K562 (cell line): ENCODE results near the gene ADGRF1. TPM values are rescaled to one million over a fixed set of nuclear protein-coding genes. Genes with fewer than 3 reads are reported as not detected.

ENCODE experiments used
- GTF3C2 ChIP-seq: IDR thresholded peaks from 3 replicates; pipeline ENCODE4 v1.6.1; 2011; ENCODE audit warnings: borderline replicate concordance, mild to moderate bottlenecking, moderate library complexity; ENCODE audit not compliant: insufficient read length; ENCODE audit errors: extremely low read depth
- SP1 ChIP-seq: sonication (generic); formaldehyde crosslinking; IDR thresholded peaks from 2 replicates; pipeline ENCODE4 v1.8.1; 2022; ENCODE audit warnings: mild to moderate bottlenecking, missing genetic modification reagents
- ZC3H4 ChIP-seq: sonication (generic); formaldehyde crosslinking; IDR thresholded peaks from 2 replicates; pipeline ENCODE4 v1.9.0; 2021; ENCODE audit warnings: missing genetic modification reagents, borderline replicate concordance
- ZNF232 ChIP-seq: sonication (generic); formaldehyde crosslinking; IDR thresholded peaks from 2 replicates; pipeline ENCODE4 v1.8.0; 2022; ENCODE audit warnings: mild to moderate bottlenecking, missing genetic modification reagents
- ZNF316 ChIP-seq: fragments of 450-650 bp; IDR thresholded peaks from 2 replicates; pipeline ENCODE4 v1.6.1; 2016
- ZNF445 ChIP-seq: fragments of 250-450 bp; sonication (Bioruptor Pico); IDR thresholded peaks from 2 replicates; pipeline ENCODE4 v1.4.0; 2020; ENCODE audit warnings: low read depth, mild to moderate bottlenecking, moderate library complexity
- ZNF551 ChIP-seq: fragments of 250-450 bp; sonication (Bioruptor Pico); IDR thresholded peaks from 2 replicates; pipeline ENCODE4 v1.5.0; 2021; ENCODE audit warnings: mild to moderate bottlenecking, moderate library complexity
- polyA plus RNA-seq, 8 experiments: library from polyadenylated mRNA; depleted of rRNA in 4 of 8; stranded (reverse) in 5 of 8; unstranded in 3 of 8; fragments of >200 nt; fragmentation: Nextera tagmentation in 2 of 8; fragmentation: Illumina TruSeq in 1 of 8; extraction: Ambion mirVana in 2 of 8; extraction: Trizol in 1 of 8; gene quantifications; 2 replicates each; pipeline versions ENCODE4 v1.2.1 to v1.2.3, GENCODE V29; 2011 to 2014; ENCODE audit warnings: inconsistent platforms in 1 of 8, missing spikeins in 1 of 8
- total RNA-seq, 7 experiments: library from RNA; depleted of rRNA in 6 of 7; stranded (reverse); fragments of >200 nt in 6 of 7; fragmentation: Illumina TruSeq in 2 of 7; extraction: Trizol in 2 of 7; gene quantifications; 2 replicates each; pipeline versions ENCODE4 v1.2.1 to v1.2.3, GENCODE V29; 2011 to 2021; ENCODE audit warnings: low replicate concordance in 1 of 7
- TF ChIP-seq, protein P1 (sequence below): IDR thresholded peaks from 2 replicates; pipeline ENCODE4 v1.6.1; 2011; ENCODE audit warnings: borderline replicate concordance, low read depth, mild to moderate bottlenecking, moderate library complexity, low read length; ENCODE audit not compliant: insufficient read depth, poor library complexity, severe bottlenecking
- TF ChIP-seq, protein P2 (sequence below): fragments of 450-650 bp; IDR thresholded peaks from 2 replicates; pipeline ENCODE4 v1.6.1; 2018; ENCODE audit not compliant: partially characterized antibody

ADGRF1 gene
- total and polyA plus RNA-seq, 9 of the 15 experiments (the other 6 are each of a cell fraction or from before 2014, with no cell fraction given): not detected

DNA sequence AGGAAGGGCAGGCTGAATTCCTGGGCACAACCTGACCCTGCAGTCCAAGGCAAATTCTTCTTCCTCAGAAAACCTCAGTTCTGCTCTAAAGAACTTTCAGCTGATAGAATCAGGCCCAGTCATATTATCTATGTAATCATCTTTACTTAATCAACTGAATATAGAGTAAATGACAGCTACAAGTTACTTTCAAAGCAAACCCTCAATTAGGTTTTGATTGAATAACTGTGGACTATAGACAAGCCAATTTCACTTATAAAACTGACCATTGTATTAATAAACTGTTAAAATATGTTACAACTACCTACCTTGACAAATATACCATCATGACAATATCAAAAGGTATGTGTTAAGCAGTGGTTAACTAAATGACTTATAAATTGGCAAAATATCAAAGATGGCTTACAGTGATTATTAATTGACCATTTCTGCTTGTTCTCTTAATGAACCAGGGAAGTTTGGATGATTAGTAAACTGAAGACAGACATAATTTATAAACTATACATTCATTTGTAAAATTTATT, 74.2 kb downstream of the ADGRF1 start (continued):
- TF ChIP-seq GTF3C2 (no peak), ZC3H4 (CRISPR knock-in tag) (no peak), SP1 (CRISPR knock-in tag) (no peak), ZNF551 (CRISPR knock-in tag) (no peak), ZNF445 (CRISPR knock-in tag) (no peak), ZNF232 (CRISPR knock-in tag) (no peak), ZNF316 (no peak)
- TF ChIP-seq, protein P1, sequence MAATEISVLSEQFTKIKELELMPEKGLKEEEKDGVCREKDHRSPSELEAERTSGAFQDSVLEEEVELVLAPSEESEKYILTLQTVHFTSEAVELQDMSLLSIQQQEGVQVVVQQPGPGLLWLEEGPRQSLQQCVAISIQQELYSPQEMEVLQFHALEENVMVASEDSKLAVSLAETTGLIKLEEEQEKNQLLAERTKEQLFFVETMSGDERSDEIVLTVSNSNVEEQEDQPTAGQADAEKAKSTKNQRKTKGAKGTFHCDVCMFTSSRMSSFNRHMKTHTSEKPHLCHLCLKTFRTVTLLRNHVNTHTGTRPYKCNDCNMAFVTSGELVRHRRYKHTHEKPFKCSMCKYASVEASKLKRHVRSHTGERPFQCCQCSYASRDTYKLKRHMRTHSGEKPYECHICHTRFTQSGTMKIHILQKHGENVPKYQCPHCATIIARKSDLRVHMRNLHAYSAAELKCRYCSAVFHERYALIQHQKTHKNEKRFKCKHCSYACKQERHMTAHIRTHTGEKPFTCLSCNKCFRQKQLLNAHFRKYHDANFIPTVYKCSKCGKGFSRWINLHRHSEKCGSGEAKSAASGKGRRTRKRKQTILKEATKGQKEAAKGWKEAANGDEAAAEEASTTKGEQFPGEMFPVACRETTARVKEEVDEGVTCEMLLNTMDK: no peak
- TF ChIP-seq, protein P2, sequence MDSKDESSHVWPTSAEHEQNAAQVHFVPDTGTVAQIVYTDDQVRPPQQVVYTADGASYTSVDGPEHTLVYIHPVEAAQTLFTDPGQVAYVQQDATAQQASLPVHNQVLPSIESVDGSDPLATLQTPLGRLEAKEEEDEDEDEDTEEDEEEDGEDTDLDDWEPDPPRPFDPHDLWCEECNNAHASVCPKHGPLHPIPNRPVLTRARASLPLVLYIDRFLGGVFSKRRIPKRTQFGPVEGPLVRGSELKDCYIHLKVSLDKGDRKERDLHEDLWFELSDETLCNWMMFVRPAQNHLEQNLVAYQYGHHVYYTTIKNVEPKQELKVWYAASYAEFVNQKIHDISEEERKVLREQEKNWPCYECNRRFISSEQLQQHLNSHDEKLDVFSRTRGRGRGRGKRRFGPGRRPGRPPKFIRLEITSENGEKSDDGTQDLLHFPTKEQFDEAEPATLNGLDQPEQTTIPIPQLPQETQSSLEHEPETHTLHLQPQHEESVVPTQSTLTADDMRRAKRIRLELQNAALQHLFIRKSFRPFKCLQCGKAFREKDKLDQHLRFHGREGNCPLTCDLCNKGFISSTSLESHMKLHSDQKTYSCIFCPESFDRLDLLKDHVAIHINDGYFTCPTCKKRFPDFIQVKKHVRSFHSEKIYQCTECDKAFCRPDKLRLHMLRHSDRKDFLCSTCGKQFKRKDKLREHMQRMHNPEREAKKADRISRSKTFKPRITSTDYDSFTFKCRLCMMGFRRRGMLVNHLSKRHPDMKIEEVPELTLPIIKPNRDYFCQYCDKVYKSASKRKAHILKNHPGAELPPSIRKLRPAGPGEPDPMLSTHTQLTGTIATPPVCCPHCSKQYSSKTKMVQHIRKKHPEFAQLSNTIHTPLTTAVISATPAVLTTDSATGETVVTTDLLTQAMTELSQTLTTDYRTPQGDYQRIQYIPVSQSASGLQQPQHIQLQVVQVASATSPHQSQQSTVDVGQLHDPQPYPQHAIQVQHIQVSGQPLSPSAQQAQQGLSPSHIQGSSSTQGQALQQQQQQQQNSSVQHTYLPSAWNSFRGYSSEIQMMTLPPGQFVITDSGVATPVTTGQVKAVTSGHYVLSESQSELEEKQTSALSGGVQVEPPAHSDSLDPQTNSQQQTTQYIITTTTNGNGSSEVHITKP: no peak
